ENCODE data around the gene FABP2.
A peak's percentile ranks its signal among the peaks of the same experiment; 100 is the strongest.

FABP2 gene

DNA sequence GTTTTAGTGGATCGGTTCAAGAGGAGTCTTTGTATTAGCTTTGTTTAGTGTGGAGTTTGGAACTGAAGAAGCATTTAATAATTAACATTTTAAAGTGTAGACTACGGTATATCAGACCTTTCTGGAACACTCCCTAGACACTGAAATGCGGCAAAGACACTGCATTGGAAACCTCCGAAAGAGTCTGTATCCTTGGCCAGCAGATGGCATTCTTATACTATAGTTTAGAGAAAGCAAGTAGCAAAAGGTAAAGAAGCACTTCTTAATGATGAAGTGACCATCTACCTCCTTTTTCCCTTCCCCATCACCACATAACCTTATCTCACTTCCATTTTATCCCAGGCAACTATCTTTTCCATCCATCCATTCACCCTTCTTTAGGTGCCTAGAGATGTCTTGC lies 7.6 kb downstream of the FABP2 start:
- Histone ChIP-seq H3K9ac (ENCODE audit: low read depth, low read length, poor library complexity, severe bottlenecking) (no peak overlapping the region), H3K4me3 (ENCODE audit: low read length, poor library complexity, severe bottlenecking) (no peak overlapping the region), H3K9me2 (replicated peaks; ENCODE audit: low read depth, low read length) (no peaks in the 10 kb centered on the region), H3K79me2 (ENCODE audit: insufficient read depth, low read length) (no peaks in the 10 kb centered on the region), H2AFZ (ENCODE audit: low read length) (no peak overlapping the region), H3K36me3 (ENCODE audit: insufficient read depth, low read length) (no peaks in the 10 kb centered on the region), H3K4me1 (ENCODE audit: insufficient read depth, low read length, poor library complexity, severe bottlenecking) (no peaks in the 10 kb centered on the region), H3K9me3 (ENCODE audit: insufficient read depth, low read depth, low read length) (no peaks in the 10 kb centered on the region), H3K27me3 (ENCODE audit: insufficient read depth, low read length, poor library complexity, severe bottlenecking) (no peaks in the 10 kb centered on the region), H3F3A (ENCODE audit: low read depth) (no peaks in the 10 kb centered on the region), H3K4me2 (ENCODE audit: low read depth, low read length, poor library complexity, severe bottlenecking) (no peak overlapping the region), H4K20me1 (ENCODE audit: insufficient read depth, low read length, poor library complexity, severe bottlenecking) (no peaks in the 10 kb centered on the region)
- TF ChIP-seq EZH2phosphoT487 (IDR thresholded peaks at IDR 0.05; ENCODE audit: borderline replicate concordance) = no peak
- peak; percentile 77 for TF ChIP-seq CTCF (conservative IDR thresholded peaks at IDR 0.05; ENCODE audit: low read length)

GRCh38 chr4:119313237-119313636 lies 8.7 kb downstream of the FABP2 start:
- Histone ChIP-seq H4K20me1 (ENCODE audit: insufficient read depth, low read length, poor library complexity, severe bottlenecking) (no peaks in the 10 kb centered on the region), H3K9me3 (ENCODE audit: insufficient read depth, low read depth, low read length) (no peaks in the 10 kb centered on the region), H3K27me3 (ENCODE audit: insufficient read depth, low read length, poor library complexity, severe bottlenecking) (no peaks in the 10 kb centered on the region), H3K36me3 (ENCODE audit: insufficient read depth, low read length) (no peaks in the 10 kb centered on the region), H3K4me2 (ENCODE audit: low read depth, low read length, poor library complexity, severe bottlenecking) (no peak overlapping the region), H3K9ac (ENCODE audit: low read depth, low read length, poor library complexity, severe bottlenecking) (no peak overlapping the region), H3K79me2 (ENCODE audit: insufficient read depth, low read length) (no peaks in the 10 kb centered on the region), H3K9me2 (replicated peaks; ENCODE audit: low read depth, low read length) (no peaks in the 10 kb centered on the region), H3K4me3 (ENCODE audit: low read length, poor library complexity, severe bottlenecking) (no peak overlapping the region), H3F3A (ENCODE audit: low read depth) (no peaks in the 10 kb centered on the region), H3K4me1 (ENCODE audit: insufficient read depth, low read length, poor library complexity, severe bottlenecking) (no peaks in the 10 kb centered on the region), H2AFZ (ENCODE audit: low read length) (no peak overlapping the region)
- TF ChIP-seq CTCF (conservative IDR thresholded peaks at IDR 0.05; ENCODE audit: low read length) = no peak

- no peak overlapping the region for H3K9ac ChIP-seq (ENCODE audit: low read depth, low read length, poor library complexity, severe bottlenecking)
- H3K27me3 ChIP-seq (ENCODE audit: insufficient read depth, low read length, poor library complexity, severe bottlenecking) = no peaks in the 10 kb centered on the region
- no peaks in the 10 kb centered on the region for H3K36me3 ChIP-seq (ENCODE audit: insufficient read depth, low read length)
- no peaks in the 10 kb centered on the region for H3F3A ChIP-seq (ENCODE audit: low read depth)
- no peaks in the 10 kb centered on the region for H3K9me2 ChIP-seq (replicated peaks; ENCODE audit: low read depth, low read length)
- TF ChIP-seq EZH2phosphoT487 (IDR thresholded peaks at IDR 0.05; ENCODE audit: borderline replicate concordance) = no peak
- TF ChIP-seq CTCF (conservative IDR thresholded peaks at IDR 0.05; ENCODE audit: low read length) = no peak
- H3K4me3 ChIP-seq (ENCODE audit: low read length, poor library complexity, severe bottlenecking) = no peak overlapping the region
- H3K4me1 ChIP-seq (ENCODE audit: insufficient read depth, low read length, poor library complexity, severe bottlenecking) = peaks cover 4% of the 10 kb centered on the region
- no peaks in the 10 kb centered on the region for H3K79me2 ChIP-seq (ENCODE audit: insufficient read depth, low read length)
- no peaks in the 10 kb centered on the region for H3K9me3 ChIP-seq (ENCODE audit: insufficient read depth, low read depth, low read length)
- no peak overlapping the region for H2AFZ ChIP-seq (ENCODE audit: low read length)
- H4K20me1 ChIP-seq (ENCODE audit: insufficient read depth, low read length, poor library complexity, severe bottlenecking) = no peaks in the 10 kb centered on the region
- no peak overlapping the region for H3K4me2 ChIP-seq (ENCODE audit: low read depth, low read length, poor library complexity, severe bottlenecking)
Measured at GRCh38 chr4:119310826-119311225, 11.1 kb downstream of the FABP2 start.
